HEK293 (cell line): ENCODE results near the gene GGPS1.

Experiments
- CTCF ChIA-PET: fragments of 350-600 bp; formaldehyde crosslinking; extraction: SDS; loops from one replicate; lab custom pipeline; 2021; ENCODE audit warnings: antibody characterized with exemption; lab: Yijun Ruan, JAX
- POLR2A ChIA-PET: fragments of 300-600 bp; formaldehyde crosslinking; extraction: SDS; loops from one replicate; lab custom pipeline; 2020; ENCODE audit warnings: antibody characterized with exemption, inconsistent platforms; lab: Yijun Ruan, JAX
- H3K27ac ChIP-seq: fragments of 200-500 bp; sonication (Bioruptor generic); 2 replicates; pipeline ENCODE4 v1.5.1; 2014; ENCODE audit warnings: low read depth, low read length, control low read depth, inconsistent platforms; ENCODE audit errors: extremely low read depth
- H3K36me3 ChIP-seq, 2 experiments: fragments of 200-500 bp in 1 of 2; sonication (Bioruptor generic) in 1 of 2; 1 replicate in 1 of 2; 2 replicates in 1 of 2; pipeline ENCODE4 v1.5.1; 2014 to 2017; ENCODE audit warnings: inconsistent platforms in 2 of 2, low read length in 2 of 2; ENCODE audit not compliant: control insufficient read depth in 2 of 2, insufficient read depth in 1 of 2
- H3K4me1 ChIP-seq: fragments of 200-500 bp; sonication (Bioruptor generic); 2 replicates; pipeline ENCODE4 v1.5.1; 2014; ENCODE audit warnings: mild to moderate bottlenecking, low read length, inconsistent platforms; ENCODE audit not compliant: control insufficient read depth, insufficient read depth
- H3K4me3 ChIP-seq: 2 replicates; pipeline ENCODE4 v1.5.1; 2011; ENCODE audit warnings: low read depth, mild to moderate bottlenecking, control low read depth, low read length, moderate library complexity
- H3K9me3 ChIP-seq: fragments of 200-500 bp; sonication (Bioruptor generic); 2 replicates; pipeline ENCODE4 v1.5.1; 2014; ENCODE audit warnings: low read depth, low read length, inconsistent platforms; ENCODE audit not compliant: control insufficient read depth, insufficient read depth
- BCL11B ChIP-seq: fragments of 450-650 bp; formaldehyde crosslinking; IDR thresholded peaks from 2 replicates; pipeline ENCODE4 v1.5.1; 2016; ENCODE audit warnings: low read depth, missing biosample characterization, missing genetic modification characterization
- EGR2 ChIP-seq: fragments of 450-650 bp; formaldehyde crosslinking; IDR thresholded peaks from 2 replicates; pipeline ENCODE4 v1.5.1; 2016; ENCODE audit warnings: low read depth, missing biosample characterization, missing genetic modification characterization
- HOXC10 ChIP-seq: sonication (generic); formaldehyde crosslinking; IDR thresholded peaks from 2 replicates; pipeline ENCODE4 v1.8.1; 2023; ENCODE audit warnings: mild to moderate bottlenecking, missing genetic modification reagents
- OSR2 ChIP-seq: fragments of 450-650 bp; formaldehyde crosslinking; IDR thresholded peaks from 2 replicates; pipeline ENCODE4 v1.5.1; 2016; ENCODE audit warnings: missing biosample characterization, missing genetic modification characterization
- PRDM1 ChIP-seq: fragments of 450-650 bp; formaldehyde crosslinking; IDR thresholded peaks from 2 replicates; pipeline ENCODE4; 2016; ENCODE audit warnings: missing biosample characterization, missing genetic modification characterization
- ZBTB21 ChIP-seq: fragments of 450-650 bp; formaldehyde crosslinking; IDR thresholded peaks from 2 replicates; pipeline ENCODE4 v1.5.1; 2017; ENCODE audit warnings: missing biosample characterization, missing genetic modification characterization
- ZBTB48 ChIP-seq: fragments of 450-650 bp; formaldehyde crosslinking; IDR thresholded peaks from 2 replicates; pipeline ENCODE4 v1.5.1; 2016; ENCODE audit warnings: missing biosample characterization, missing genetic modification characterization
- ZFHX2 ChIP-seq: fragments of 450-650 bp; formaldehyde crosslinking; conservative IDR thresholded peaks from 2 replicates; pipeline ENCODE4 v1.5.1; 2016; ENCODE audit warnings: missing biosample characterization, missing genetic modification characterization
- ZNF16 ChIP-seq: fragments of 450-650 bp; formaldehyde crosslinking; IDR thresholded peaks from 2 replicates; pipeline ENCODE4 v1.5.1; 2016; ENCODE audit warnings: low read depth, missing biosample characterization, missing genetic modification characterization
- ZNF175 ChIP-seq: fragments of 450-650 bp; formaldehyde crosslinking; IDR thresholded peaks from 2 replicates; pipeline ENCODE4 v1.5.1; 2016; ENCODE audit warnings: missing biosample characterization, missing genetic modification characterization
- ZNF2 ChIP-seq: fragments of 450-650 bp; formaldehyde crosslinking; IDR thresholded peaks from 2 replicates; pipeline ENCODE4 v1.5.1; 2016; ENCODE audit warnings: missing biosample characterization, missing genetic modification characterization
- ZNF202 ChIP-seq: fragments of 450-650 bp; formaldehyde crosslinking; IDR thresholded peaks from 2 replicates; pipeline ENCODE4 v1.5.1; 2016; ENCODE audit warnings: missing biosample characterization, missing genetic modification characterization, borderline replicate concordance
- ZNF350 ChIP-seq: fragments of 450-650 bp; formaldehyde crosslinking; IDR thresholded peaks from 2 replicates; pipeline ENCODE4 v1.5.0; 2017; ENCODE audit warnings: missing biosample characterization, mild to moderate bottlenecking, missing genetic modification characterization
- ZNF362 ChIP-seq: fragments of 450-650 bp; formaldehyde crosslinking; IDR thresholded peaks from 2 replicates; pipeline ENCODE4 v1.5.1; 2016; ENCODE audit warnings: missing biosample characterization, missing genetic modification characterization
- ZNF366 ChIP-seq: fragments of 450-650 bp; formaldehyde crosslinking; conservative IDR thresholded peaks from 2 replicates; pipeline ENCODE4 v1.5.1; 2016; ENCODE audit warnings: missing biosample characterization, missing genetic modification characterization
- ZNF449 ChIP-seq: fragments of 450-650 bp; formaldehyde crosslinking; IDR thresholded peaks from 2 replicates; pipeline ENCODE4 v1.5.1; 2017; ENCODE audit warnings: missing biosample characterization, mild to moderate bottlenecking, missing genetic modification characterization, moderate library complexity
- ZNF596 ChIP-seq: fragments of 450-650 bp; IDR thresholded peaks from 2 replicates; pipeline ENCODE4 v1.5.0; 2018; ENCODE audit warnings: missing biosample characterization, mild to moderate bottlenecking, missing genetic modification characterization, moderate library complexity
- ZNF600 ChIP-seq: fragments of 450-650 bp; formaldehyde crosslinking; IDR thresholded peaks from 2 replicates; pipeline ENCODE4 v1.5.1; 2016; ENCODE audit warnings: missing biosample characterization, missing genetic modification characterization
- ZNF610 ChIP-seq: fragments of 450-650 bp; formaldehyde crosslinking; IDR thresholded peaks from 2 replicates; pipeline ENCODE4 v1.5.1; 2016; ENCODE audit warnings: missing biosample characterization, missing genetic modification characterization, borderline replicate concordance
- ZNF621 ChIP-seq: fragments of 450-650 bp; formaldehyde crosslinking; IDR thresholded peaks from 2 replicates; pipeline ENCODE4 v1.5.1; 2017; ENCODE audit warnings: missing biosample characterization, missing genetic modification characterization

The GGPS1 gene

GRCh38 chr1:235299169-235299858 lies 29.1 kb upstream of the GGPS1 start:
- Histone ChIP-seq H3K9me3 (no peaks in the 10 kb centered on the region), H3K4me3 (no peak overlapping the region)
- CTCF ChIA-PET = interaction anchor here (0.6 to 2.2 kb wide), 6 partner anchors 9 to 1189 kb away, joined by 3 to 11 read pairs (median 4); no protein-coding TSS in a partner anchor

GRCh38 chr1:235302143-235302542 lies 26.2 kb upstream of the GGPS1 start:
- POLR2A ChIA-PET = no interaction called here
- Histone ChIP-seq H3K4me1 (peaks cover 44% of the 10 kb centered on the region), H3K4me3 (no peak overlapping the region), H3K9me3 (no peaks in the 10 kb centered on the region), H3K36me3 (peaks cover 0 to 6% of the 10 kb centered on the region in 2 experiments; a peak in 1 of 3 replicates), H3K27ac (no peak overlapping the region)
- TF ChIP-seq ZNF621 = no peak
- TF ChIP-seq ZNF202 = 0 out of 2 replicates have a peak, but pooled peaks have one; percentile 3
- no peak for TF ChIP-seq ZBTB21 (tag by site-specific recombination)
- peak; percentile 63 for TF ChIP-seq ZNF366 (tag by site-specific recombination)
- peak; percentile 97 for TF ChIP-seq PRDM1 (tag by site-specific recombination)
- peak; percentile 62; the same call in 1 of the 2 replicates for TF ChIP-seq ZNF362
- CTCF ChIA-PET = interaction anchor here (0.5 to 0.7 kb wide), 2 partner anchors 113 to 259 kb away, joined by 3 read pairs; no protein-coding TSS in a partner anchor

More at GRCh38 chr1:235299169-235299858, 29.1 kb upstream of the GGPS1 start:
- peak; percentile 43; the same call in 1 of the 2 replicates for TF ChIP-seq ZNF596 (tag by site-specific recombination)
- no peak for TF ChIP-seq ZBTB21 (tag by site-specific recombination)
- TF ChIP-seq ZBTB48 (tag by site-specific recombination) = peak; percentile 28; the same call in 1 of the 2 replicates
- no peak for TF ChIP-seq ZNF610 (tag by site-specific recombination)
- TF ChIP-seq OSR2 (tag by site-specific recombination) = peak; percentile 44; the same call in 1 of the 2 replicates
- no peak for TF ChIP-seq HOXC10 (CRISPR knock-in tag)
- TF ChIP-seq ZNF600 = 0 out of 2 replicates have a peak, but pooled peaks have one; percentile 7
- 0 out of 2 replicates have a peak, but pooled peaks have one; percentile 23 for TF ChIP-seq BCL11B (tag by site-specific recombination)
- TF ChIP-seq ZNF449 (tag by site-specific recombination) = no peak
- peak; percentile 95 for TF ChIP-seq EGR2 (tag by site-specific recombination)
- TF ChIP-seq ZNF350 = no peak
- TF ChIP-seq ZNF175 (tag by site-specific recombination) = no peak
- no peak for TF ChIP-seq ZNF2
- peak; percentile 86 for TF ChIP-seq ZFHX2 (tag by site-specific recombination)
- no peak for TF ChIP-seq ZNF16
- Histone ChIP-seq H3K27ac (0 out of 2 replicates have a peak overlapping the region, but pooled peaks have one; percentile 17), H3K36me3 (no peaks in the 10 kb centered on the region; a peak in 1 of 3 replicates), H3K4me1 (peaks cover 26% of the 10 kb centered on the region)
- POLR2A ChIA-PET = interaction anchor here (0.9 kb wide), 1 partner anchor 29 kb away, joined by 5 read pairs; the partner anchor contains the start of genes ARID4B and GGPS1
